SK-N-SH treated with all-trans-retinoic acid at 6 μM for 48 hours (cell line): ENCODE data around the gene SEC11A.

ENCODE experiments used
- ATAC-seq: fragments of 200-7000 bp; cut with Tn5 transposase; 3 replicates; pipeline ENCODE4 v1.9.1; 2020; ENCODE audit warnings: mild to moderate bottlenecking, moderate library complexity
- ARNTL ChIP-seq: fragments of 450-650 bp; formaldehyde crosslinking; IDR thresholded peaks from 2 replicates; pipeline ENCODE4 v1.5.0; 2020; ENCODE audit warnings: low read depth, mild to moderate bottlenecking, moderate library complexity, borderline replicate concordance
- BACH2 ChIP-seq: fragments of 250-450 bp; sonication (Bioruptor Pico); IDR thresholded peaks from 2 replicates; pipeline ENCODE4 v1.9.0; 2021; ENCODE audit warnings: mild to moderate bottlenecking, borderline replicate concordance
- CREB5 ChIP-seq: fragments of 250-450 bp; sonication (Bioruptor Pico); IDR thresholded peaks from 2 replicates; pipeline ENCODE4 v1.5.1; 2020; ENCODE audit warnings: low read depth, mild to moderate bottlenecking, moderate library complexity
- CSDC2 ChIP-seq: fragments of 250-450 bp; sonication (Bioruptor Pico); IDR thresholded peaks from 2 replicates; pipeline ENCODE4 v1.5.0; 2020; ENCODE audit warnings: mild to moderate bottlenecking, moderate library complexity
- CSRNP3 ChIP-seq: fragments of 250-450 bp; sonication (Bioruptor Pico); IDR thresholded peaks from 2 replicates; pipeline ENCODE4 v1.5.1; 2021; ENCODE audit warnings: mild to moderate bottlenecking, moderate library complexity
- ESRRG ChIP-seq: fragments of 250-450 bp; sonication (Bioruptor Pico); IDR thresholded peaks from 2 replicates; pipeline ENCODE4 v1.6.1; 2021; ENCODE audit warnings: mild to moderate bottlenecking
- GLIS3 ChIP-seq: fragments of 250-450 bp; sonication (Bioruptor Pico); IDR thresholded peaks from 2 replicates; pipeline ENCODE4 v1.5.0; 2020; ENCODE audit warnings: mild to moderate bottlenecking, moderate library complexity
- ISL1 ChIP-seq: fragments of 250-450 bp; sonication (Bioruptor Pico); IDR thresholded peaks from 2 replicates; pipeline ENCODE4 v2.1.2; 2022; ENCODE audit warnings: mild to moderate bottlenecking, moderate library complexity
- OSR1 ChIP-seq: fragments of 250-450 bp; sonication (Bioruptor Pico); IDR thresholded peaks from 2 replicates; pipeline ENCODE4 v1.8.0; 2022; ENCODE audit warnings: moderate library complexity, mild to moderate bottlenecking, inconsistent platforms
- PATZ1 ChIP-seq: fragments of 250-450 bp; sonication (Bioruptor Pico); IDR thresholded peaks from 2 replicates; pipeline ENCODE4 v1.8.0; 2020; ENCODE audit warnings: mild to moderate bottlenecking, moderate library complexity, borderline replicate concordance
- POU6F1 ChIP-seq: fragments of 250-450 bp; sonication (Bioruptor Pico); IDR thresholded peaks from 2 replicates; pipeline ENCODE4 v1.8.0; 2021; ENCODE audit warnings: low read depth, mild to moderate bottlenecking, moderate library complexity, borderline replicate concordance
- PPARA ChIP-seq: fragments of 250-450 bp; sonication (Bioruptor Pico); IDR thresholded peaks from 2 replicates; pipeline ENCODE4 v1.5.0; 2020; ENCODE audit warnings: mild to moderate bottlenecking, borderline replicate concordance
- TOX ChIP-seq: fragments of 250-450 bp; sonication (Bioruptor Pico); IDR thresholded peaks from 2 replicates; pipeline ENCODE4 v1.8.0; 2021; ENCODE audit warnings: mild to moderate bottlenecking, moderate library complexity, borderline replicate concordance
- TSHZ2 ChIP-seq: fragments of 250-450 bp; sonication (Bioruptor Pico); IDR thresholded peaks from 2 replicates; pipeline ENCODE4 v1.5.0; 2020; ENCODE audit warnings: mild to moderate bottlenecking, moderate library complexity
- ZC3H10 ChIP-seq: fragments of 250-450 bp; sonication (Bioruptor Pico); IDR thresholded peaks from 2 replicates; pipeline ENCODE4 v1.5.1; 2021; ENCODE audit warnings: mild to moderate bottlenecking, moderate library complexity
- ZFP3 ChIP-seq: fragments of 250-450 bp; sonication (Bioruptor Pico); IDR thresholded peaks from 2 replicates; pipeline ENCODE4 v1.5.0; 2020; ENCODE audit warnings: mild to moderate bottlenecking, moderate library complexity
- ZFP30 ChIP-seq: fragments of 450-650 bp; formaldehyde crosslinking; IDR thresholded peaks from 2 replicates; pipeline ENCODE4 v1.5.0; 2022; ENCODE audit warnings: mild to moderate bottlenecking, moderate library complexity
- ZNF565 ChIP-seq: fragments of 450-650 bp; formaldehyde crosslinking; conservative IDR thresholded peaks from 2 replicates; pipeline ENCODE4 v1.5.0; 2020; ENCODE audit warnings: low read depth, mild to moderate bottlenecking, moderate library complexity
- ZNF70 ChIP-seq: fragments of 450-650 bp; formaldehyde crosslinking; IDR thresholded peaks from 2 replicates; pipeline ENCODE4 v1.5.0; 2020; ENCODE audit warnings: mild to moderate bottlenecking, moderate library complexity
- ZNF8 ChIP-seq: fragments of 450-650 bp; formaldehyde crosslinking; IDR thresholded peaks from 2 replicates; pipeline ENCODE4 v1.5.0; 2020; ENCODE audit warnings: mild to moderate bottlenecking, moderate library complexity

Gene SEC11A

GRCh38 chr15:84645997-84646396, 69.9 kb downstream of the SEC11A start:
- TF ChIP-seq TSHZ2: no peak
- ATAC-seq: no peak

GRCh38 chr15:84645496-84645895, 70.4 kb downstream of the SEC11A start:
- TF ChIP-seq ZFP3: no peak
- no peak for TF ChIP-seq CSDC2 (CRISPR knock-in tag)
- no peak for TF ChIP-seq ZFP30 (CRISPR knock-in tag)
- no peak for TF ChIP-seq GLIS3
- no peak for TF ChIP-seq ZNF565 (CRISPR knock-in tag)
- no peak for TF ChIP-seq ARNTL (CRISPR knock-in tag)
- TF ChIP-seq BACH2 (CRISPR knock-in tag): no peak
- no peak for TF ChIP-seq ZNF70 (CRISPR knock-in tag)
- no peak for TF ChIP-seq POU6F1 (CRISPR knock-in tag)
- no peak for TF ChIP-seq ZC3H10 (CRISPR knock-in tag)
- no peak for TF ChIP-seq PPARA (CRISPR knock-in tag)
- TF ChIP-seq ISL1 (CRISPR knock-in tag): no peak
- TF ChIP-seq ESRRG (CRISPR knock-in tag): no peak
- no peak for TF ChIP-seq OSR1 (CRISPR knock-in tag)
- TF ChIP-seq CSRNP3 (CRISPR knock-in tag): no peak
- no peak for TF ChIP-seq ZNF8 (CRISPR knock-in tag)
- TF ChIP-seq TSHZ2: no peak
- TF ChIP-seq CREB5 (CRISPR knock-in tag): no peak
- no peak for TF ChIP-seq TOX (CRISPR knock-in tag)
- TF ChIP-seq PATZ1 (CRISPR knock-in tag): no peak
- no peak for ATAC-seq
